K562 (cell line): Measurements from ENCODE around the gene IPP. TPM values are rescaled to one million over a fixed set of nuclear protein-coding genes. Genes with fewer than 3 reads are reported as not detected.

Source experiments
- ARID1B ChIP-seq: fragments of 450-650 bp; IDR thresholded peaks from 2 replicates; pipeline ENCODE4 v1.6.1; 2016; ENCODE audit warnings: antibody characterized with exemption, mild to moderate bottlenecking, inconsistent platforms
- CBX5 ChIP-seq: IDR thresholded peaks from 2 replicates; pipeline ENCODE4 v1.6.1; 2014; ENCODE audit warnings: low read depth, borderline replicate concordance
- DNMT1 ChIP-seq: fragments of 450-650 bp; IDR thresholded peaks from 2 replicates; pipeline ENCODE4 v1.6.1; 2016; ENCODE audit warnings: antibody characterized with exemption, mild to moderate bottlenecking
- E2F3 ChIP-seq: fragments of 250-450 bp; sonication (Bioruptor Pico); IDR thresholded peaks from 2 replicates; pipeline ENCODE4 v1.4.0; 2020; ENCODE audit warnings: mild to moderate bottlenecking
- IFI16 ChIP-seq: fragments of 250-450 bp; sonication (Bioruptor Pico); IDR thresholded peaks from 2 replicates; pipeline ENCODE4 v2.1.2; 2022; ENCODE audit warnings: mild to moderate bottlenecking, inconsistent platforms
- MEIS2 ChIP-seq: fragments of 450-650 bp; IDR thresholded peaks from 2 replicates; pipeline ENCODE4 v1.6.1; 2014; ENCODE audit warnings: mild to moderate bottlenecking; ENCODE audit not compliant: partially characterized antibody
- POLR2AphosphoS5 ChIP-seq: IDR thresholded peaks from 2 replicates; pipeline ENCODE4 v1.6.1; 2011; ENCODE audit warnings: mild to moderate bottlenecking, low read depth, low read length, moderate library complexity; ENCODE audit not compliant: control insufficient read depth, insufficient read depth
- POU5F1 ChIP-seq: fragments of 150-350 bp; IDR thresholded peaks from 2 replicates; pipeline ENCODE4 v1.6.1; 2014; ENCODE audit warnings: borderline replicate concordance, low read length, low read depth, mild to moderate bottlenecking; ENCODE audit not compliant: partially characterized antibody
- PTTG1 ChIP-seq: fragments of 450-650 bp; IDR thresholded peaks from 2 replicates; pipeline ENCODE4 v1.6.1; 2016; ENCODE audit warnings: low read depth, mild to moderate bottlenecking, missing genetic modification characterization, missing compliant biosample characterization
- SAFB2 ChIP-seq: fragments of 200-400 bp; formaldehyde crosslinking; IDR thresholded peaks from 2 replicates; pipeline ENCODE4 v1.6.1; 2018; ENCODE audit warnings: borderline replicate concordance, low read length, low read depth, moderate library complexity; ENCODE audit not compliant: severe bottlenecking
- SMARCA5 ChIP-seq: fragments of 450-650 bp; IDR thresholded peaks from 2 replicates; pipeline ENCODE4 v1.6.1; 2016
- SMC3 ChIP-seq: conservative IDR thresholded peaks from 2 replicates; pipeline ENCODE4 v1.6.1; 2011; ENCODE audit warnings: low read depth, low read length, improper control_type of control experiment; ENCODE audit not compliant: insufficient read depth
- SP2 ChIP-seq: IDR thresholded peaks from 2 replicates; pipeline ENCODE4 v1.6.1; 2011; ENCODE audit warnings: mild to moderate bottlenecking, low read depth, low read length, moderate library complexity; ENCODE audit not compliant: poor library complexity, severe bottlenecking; ENCODE audit errors: extremely low read depth
- SREBF2 ChIP-seq: sonication (generic); formaldehyde crosslinking; IDR thresholded peaks from 2 replicates; pipeline ENCODE4 v1.4.0; 2020; ENCODE audit warnings: mild to moderate bottlenecking, missing genetic modification reagents
- STAG1 ChIP-seq: sonication (generic); formaldehyde crosslinking; IDR thresholded peaks from 2 replicates; pipeline ENCODE4 v1.5.0; 2020; ENCODE audit warnings: missing genetic modification reagents, borderline replicate concordance
- TFAM ChIP-seq: fragments of 250-450 bp; sonication (Bioruptor Pico); conservative IDR thresholded peaks from 2 replicates; pipeline ENCODE4 v1.5.0; 2021; ENCODE audit warnings: mild to moderate bottlenecking, moderate library complexity
- ZNF644 ChIP-seq: fragments of 200-800 bp; sonication (Bioruptor generic); IDR thresholded peaks from 2 replicates; pipeline ENCODE4 v1.6.1; 2016; ENCODE audit warnings: low read depth, missing genetic modification characterization, missing compliant biosample characterization
- polyA plus RNA-seq, 8 experiments: library from polyadenylated mRNA; depleted of rRNA in 4 of 8; stranded (reverse) in 5 of 8; unstranded in 3 of 8; fragments of >200 nt; fragmentation: Nextera tagmentation in 2 of 8; fragmentation: Illumina TruSeq in 1 of 8; extraction: Ambion mirVana in 2 of 8; extraction: Trizol in 1 of 8; gene quantifications; 2 replicates each; pipeline versions ENCODE4 v1.2.1 to v1.2.3, GENCODE V29; 2011 to 2014; ENCODE audit warnings: inconsistent platforms in 1 of 8, missing spikeins in 1 of 8
- total RNA-seq, 7 experiments: library from RNA; depleted of rRNA in 6 of 7; stranded (reverse); fragments of >200 nt in 6 of 7; fragmentation: Illumina TruSeq in 2 of 7; extraction: Trizol in 2 of 7; gene quantifications; 2 replicates each; pipeline versions ENCODE4 v1.2.1 to v1.2.3, GENCODE V29; 2011 to 2021; ENCODE audit warnings: low replicate concordance in 1 of 7
- TF ChIP-seq, protein P1 (sequence below): sonication (generic); formaldehyde crosslinking; IDR thresholded peaks from 2 replicates; pipeline ENCODE4 v1.9.0; 2022; ENCODE audit warnings: mild to moderate bottlenecking, missing genetic modification reagents
- TF ChIP-seq, protein P2 (sequence below), 2 experiments: fragments of 450-650 bp in 1 of 2; sonication (generic) in 1 of 2; formaldehyde crosslinking in 1 of 2; IDR thresholded peaks; 2 replicates each; pipeline versions ENCODE4 v1.7.1 to v1.9.0; 2016 to 2022; ENCODE audit warnings: inconsistent platforms in 1 of 2, mild to moderate bottlenecking in 1 of 2, missing genetic modification reagents in 1 of 2

The IPP gene
- total and polyA plus RNA-seq, 9 of the 15 experiments (the other 6 are each of a cell fraction or from before 2014, with no cell fraction given), result 6.9 to 15.1 (median 9.7) TPM

DNA sequence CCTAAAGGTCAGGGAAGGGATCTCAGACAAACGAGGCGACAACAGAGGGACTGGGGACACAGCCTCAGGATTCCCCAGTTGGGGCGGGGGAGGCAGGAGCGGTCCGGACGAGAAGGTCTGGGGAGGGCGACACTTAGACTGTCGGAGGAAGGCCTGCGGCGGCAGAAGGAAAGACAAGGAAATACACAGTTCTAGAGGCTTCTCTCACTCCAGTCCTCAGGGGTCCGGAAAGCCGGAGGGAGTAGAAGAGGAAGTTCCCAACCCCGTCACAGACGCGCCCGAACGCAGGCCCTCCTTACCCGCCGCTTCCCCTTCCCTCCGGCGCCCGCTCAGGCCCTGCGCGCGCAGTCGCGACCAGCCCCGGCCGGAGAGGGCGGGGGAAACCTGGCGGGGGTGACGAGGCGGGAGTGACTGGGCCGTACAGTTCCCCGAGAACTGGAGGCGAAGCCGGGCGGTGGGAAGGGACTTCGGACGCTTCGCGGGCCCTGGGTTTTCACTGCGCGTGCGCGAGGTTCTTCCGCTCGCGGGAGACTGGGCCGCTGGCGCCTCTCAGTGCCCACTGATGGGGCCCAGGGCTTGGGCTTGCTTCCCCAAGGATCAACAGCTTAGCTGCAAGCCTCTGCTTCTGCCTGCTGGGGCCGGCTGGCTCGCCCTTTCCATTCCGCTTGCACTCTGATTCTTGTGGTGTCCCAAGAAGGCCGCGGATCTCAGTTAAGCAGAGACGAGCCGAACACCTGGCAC, at the start of gene IPP (continued):
- TF ChIP-seq SMC3 (peak; percentile 1; the same call in 1 of the 2 replicates), SREBF2 (CRISPR knock-in tag) (no peak), ZNF644 (tag) (no peak), CBX5 (no peak), IFI16 (no peak), ARID1B (no peak; the same call in 1 of the 2 replicates), POU5F1 (no peak), SAFB2 (no peak), POLR2AphosphoS5 (peak; percentile 95), SMARCA5 (no peak), MEIS2 (peak; percentile 94), DNMT1 (no peak), STAG1 (CRISPR knock-in tag) (no peak), PTTG1 (no peak), SP2 (no peak), E2F3 (CRISPR knock-in tag) (peak; percentile 29; the same call in 1 of the 2 replicates), TFAM (no peak)
- TF ChIP-seq, protein P1, sequence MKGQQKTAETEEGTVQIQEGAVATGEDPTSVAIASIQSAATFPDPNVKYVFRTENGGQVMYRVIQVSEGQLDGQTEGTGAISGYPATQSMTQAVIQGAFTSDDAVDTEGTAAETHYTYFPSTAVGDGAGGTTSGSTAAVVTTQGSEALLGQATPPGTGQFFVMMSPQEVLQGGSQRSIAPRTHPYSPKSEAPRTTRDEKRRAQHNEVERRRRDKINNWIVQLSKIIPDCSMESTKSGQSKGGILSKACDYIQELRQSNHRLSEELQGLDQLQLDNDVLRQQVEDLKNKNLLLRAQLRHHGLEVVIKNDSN, result no peak
- TF ChIP-seq, protein P2, sequence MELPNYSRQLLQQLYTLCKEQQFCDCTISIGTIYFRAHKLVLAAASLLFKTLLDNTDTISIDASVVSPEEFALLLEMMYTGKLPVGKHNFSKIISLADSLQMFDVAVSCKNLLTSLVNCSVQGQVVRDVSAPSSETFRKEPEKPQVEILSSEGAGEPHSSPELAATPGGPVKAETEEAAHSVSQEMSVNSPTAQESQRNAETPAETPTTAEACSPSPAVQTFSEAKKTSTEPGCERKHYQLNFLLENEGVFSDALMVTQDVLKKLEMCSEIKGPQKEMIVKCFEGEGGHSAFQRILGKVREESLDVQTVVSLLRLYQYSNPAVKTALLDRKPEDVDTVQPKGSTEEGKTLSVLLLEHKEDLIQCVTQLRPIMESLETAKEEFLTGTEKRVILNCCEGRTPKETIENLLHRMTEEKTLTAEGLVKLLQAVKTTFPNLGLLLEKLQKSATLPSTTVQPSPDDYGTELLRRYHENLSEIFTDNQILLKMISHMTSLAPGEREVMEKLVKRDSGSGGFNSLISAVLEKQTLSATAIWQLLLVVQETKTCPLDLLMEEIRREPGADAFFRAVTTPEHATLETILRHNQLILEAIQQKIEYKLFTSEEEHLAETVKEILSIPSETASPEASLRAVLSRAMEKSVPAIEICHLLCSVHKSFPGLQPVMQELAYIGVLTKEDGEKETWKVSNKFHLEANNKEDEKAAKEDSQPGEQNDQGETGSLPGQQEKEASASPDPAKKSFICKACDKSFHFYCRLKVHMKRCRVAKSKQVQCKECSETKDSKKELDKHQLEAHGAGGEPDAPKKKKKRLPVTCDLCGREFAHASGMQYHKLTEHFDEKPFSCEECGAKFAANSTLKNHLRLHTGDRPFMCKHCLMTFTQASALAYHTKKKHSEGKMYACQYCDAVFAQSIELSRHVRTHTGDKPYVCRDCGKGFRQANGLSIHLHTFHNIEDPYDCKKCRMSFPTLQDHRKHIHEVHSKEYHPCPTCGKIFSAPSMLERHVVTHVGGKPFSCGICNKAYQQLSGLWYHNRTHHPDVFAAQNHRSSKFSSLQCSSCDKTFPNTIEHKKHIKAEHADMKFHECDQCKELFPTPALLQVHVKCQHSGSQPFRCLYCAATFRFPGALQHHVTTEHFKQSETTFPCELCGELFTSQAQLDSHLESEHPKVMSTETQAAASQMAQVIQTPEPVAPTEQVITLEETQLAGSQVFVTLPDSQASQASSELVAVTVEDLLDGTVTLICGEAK (IDR thresholded peaks at IDR 0.05), result no peak; the same call in 1 of the 2 replicates
- TF ChIP-seq, protein P2 (CRISPR knock-in tag; IDR thresholded peaks at IDR 0.05), result no peak
